Progenitor cell of endocrine pancreas (in vitro differentiated cells): Measurements from ENCODE around the gene TEDC1. TPM values are rescaled to one million over a fixed set of nuclear protein-coding genes. Genes with fewer than 3 reads are reported as not detected.

Source experiments
- DNase-seq: peaks from one replicate; pipeline ENCODE4 v3.0.0; 2021; ENCODE audit warnings: low spot score; ENCODE audit not compliant: unreplicated experiment
- H3K27ac Mint-ChIP-seq: 2 replicates; pipeline ENCODE4 v1.8.0; 2021; ENCODE audit warnings: mild to moderate bottlenecking, moderate library complexity, mixed read lengths
- H3K27me3 Mint-ChIP-seq: 2 replicates; pipeline ENCODE4 v1.8.0; 2021; ENCODE audit warnings: mixed read lengths
- H3K36me3 Mint-ChIP-seq: 2 replicates; pipeline ENCODE4 v1.8.0; 2022; ENCODE audit warnings: mixed read lengths; ENCODE audit not compliant: insufficient read depth
- H3K4me1 Mint-ChIP-seq: 2 replicates; pipeline ENCODE4 v1.8.0; 2021; ENCODE audit warnings: low read depth, mixed read lengths
- H3K4me3 Mint-ChIP-seq: 2 replicates; pipeline ENCODE4 v1.8.0; 2021; ENCODE audit warnings: low read depth, mild to moderate bottlenecking, moderate library complexity, mixed read lengths
- H3K9me3 Mint-ChIP-seq: 2 replicates; pipeline ENCODE4 v1.8.0; 2021; ENCODE audit warnings: low read depth, mixed read lengths
- total RNA-seq: library from RNA; stranded (reverse); gene quantifications from 2 replicates; pipeline ENCODE4 v1.2.1, GENCODE V29; 2021
- TF ChIP-seq, protein P1 (sequence below): fragments of 200-600 bp; sonication (generic); IDR thresholded peaks from one replicate; pipeline ENCODE4 v1.5.0; 2021; ENCODE audit warnings: antibody characterized with exemption, mild to moderate bottlenecking; ENCODE audit not compliant: unreplicated experiment

Gene TEDC1
- total RNA-seq, 1 donor from 2014 or later: 20.5 TPM

DNA sequence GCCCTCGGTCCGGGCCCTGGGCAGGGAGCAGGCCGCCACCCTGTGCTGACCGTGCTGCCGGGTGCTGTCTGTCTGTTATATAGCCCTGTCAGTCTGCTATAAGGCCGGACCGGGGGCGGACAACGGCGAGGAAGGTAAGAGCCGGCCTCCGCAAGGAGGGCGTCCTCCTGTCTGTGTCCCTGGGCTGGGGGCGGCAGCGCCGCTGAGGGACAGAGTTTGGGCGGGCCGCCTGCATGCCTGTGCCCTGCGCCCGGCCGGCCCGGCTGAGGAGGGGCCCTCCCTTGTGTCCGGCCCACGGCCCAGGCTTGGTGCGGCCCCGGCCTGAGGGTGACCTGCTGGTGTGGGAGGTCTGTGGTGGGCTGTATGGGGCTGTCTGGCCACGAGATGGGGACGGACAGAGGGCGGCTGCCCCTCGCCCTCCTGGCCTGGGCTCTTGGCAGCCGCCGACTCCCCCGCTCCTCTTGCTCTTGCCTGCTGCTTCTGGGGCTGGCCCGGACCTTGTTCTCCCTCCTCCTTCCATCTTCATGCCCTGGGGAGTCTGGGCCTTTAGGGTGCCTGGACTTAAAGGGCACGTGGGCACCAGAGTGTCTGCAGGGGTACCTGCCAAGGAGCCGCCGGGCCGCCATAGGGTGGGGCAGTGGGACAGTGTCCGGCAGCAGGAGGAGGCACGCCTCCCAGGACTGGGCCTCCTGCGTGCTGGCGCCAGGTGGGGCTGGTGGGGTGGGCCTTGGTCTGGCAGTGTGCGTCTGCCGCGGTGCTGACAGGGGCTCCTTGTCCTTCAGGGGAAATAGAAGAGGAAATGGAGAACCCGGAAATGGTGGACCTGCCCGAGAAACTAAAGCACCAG is 41.5 kb upstream of the TEDC1 start:
- Mint-ChIP-seq H3K9me3 (no peaks in the 10 kb centered on the region), H3K36me3 (peaks cover 9% of the 10 kb centered on the region)
- DNase-seq: no peak

DNA sequence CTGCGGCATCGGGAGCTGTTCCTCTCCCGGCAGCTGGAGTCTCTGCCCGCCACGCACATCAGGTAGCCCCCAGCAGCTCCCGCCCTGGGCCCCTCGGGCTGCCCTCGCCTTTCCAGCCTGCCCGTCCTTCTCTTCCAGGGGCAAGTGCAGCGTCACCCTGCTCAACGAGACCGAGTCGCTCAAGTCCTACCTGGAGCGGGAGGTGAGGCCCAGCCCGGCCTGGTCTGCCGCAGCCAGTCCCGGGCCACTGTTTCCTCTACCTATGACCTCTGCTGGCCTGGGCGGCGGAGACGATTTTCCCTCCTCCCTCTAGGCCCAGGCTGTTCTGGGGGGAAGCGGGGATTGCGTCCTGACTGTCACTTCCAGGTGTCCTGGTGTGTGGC is 40.9 kb upstream of the TEDC1 start:
- DNase-seq: no peak
- no peaks in the 10 kb centered on the region for H3K27me3 Mint-ChIP-seq
- no peaks in the 10 kb centered on the region for H3K4me1 Mint-ChIP-seq
- H3K9me3 Mint-ChIP-seq: no peaks in the 10 kb centered on the region
- H3K27ac Mint-ChIP-seq: no peak overlapping the region
- no peak overlapping the region for H3K4me3 Mint-ChIP-seq
- TF ChIP-seq, protein P1, sequence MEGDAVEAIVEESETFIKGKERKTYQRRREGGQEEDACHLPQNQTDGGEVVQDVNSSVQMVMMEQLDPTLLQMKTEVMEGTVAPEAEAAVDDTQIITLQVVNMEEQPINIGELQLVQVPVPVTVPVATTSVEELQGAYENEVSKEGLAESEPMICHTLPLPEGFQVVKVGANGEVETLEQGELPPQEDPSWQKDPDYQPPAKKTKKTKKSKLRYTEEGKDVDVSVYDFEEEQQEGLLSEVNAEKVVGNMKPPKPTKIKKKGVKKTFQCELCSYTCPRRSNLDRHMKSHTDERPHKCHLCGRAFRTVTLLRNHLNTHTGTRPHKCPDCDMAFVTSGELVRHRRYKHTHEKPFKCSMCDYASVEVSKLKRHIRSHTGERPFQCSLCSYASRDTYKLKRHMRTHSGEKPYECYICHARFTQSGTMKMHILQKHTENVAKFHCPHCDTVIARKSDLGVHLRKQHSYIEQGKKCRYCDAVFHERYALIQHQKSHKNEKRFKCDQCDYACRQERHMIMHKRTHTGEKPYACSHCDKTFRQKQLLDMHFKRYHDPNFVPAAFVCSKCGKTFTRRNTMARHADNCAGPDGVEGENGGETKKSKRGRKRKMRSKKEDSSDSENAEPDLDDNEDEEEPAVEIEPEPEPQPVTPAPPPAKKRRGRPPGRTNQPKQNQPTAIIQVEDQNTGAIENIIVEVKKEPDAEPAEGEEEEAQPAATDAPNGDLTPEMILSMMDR: no peak
- peaks cover 9% of the 10 kb centered on the region for H3K36me3 Mint-ChIP-seq

More for the DNA sequence above, 41.5 kb upstream of the TEDC1 start:
- no peak overlapping the region for H3K27ac Mint-ChIP-seq
- H3K4me1 Mint-ChIP-seq: no peaks in the 10 kb centered on the region
- TF ChIP-seq, protein P1: no peak
- H3K27me3 Mint-ChIP-seq: no peaks in the 10 kb centered on the region
- H3K4me3 Mint-ChIP-seq: no peak overlapping the region

DNA sequence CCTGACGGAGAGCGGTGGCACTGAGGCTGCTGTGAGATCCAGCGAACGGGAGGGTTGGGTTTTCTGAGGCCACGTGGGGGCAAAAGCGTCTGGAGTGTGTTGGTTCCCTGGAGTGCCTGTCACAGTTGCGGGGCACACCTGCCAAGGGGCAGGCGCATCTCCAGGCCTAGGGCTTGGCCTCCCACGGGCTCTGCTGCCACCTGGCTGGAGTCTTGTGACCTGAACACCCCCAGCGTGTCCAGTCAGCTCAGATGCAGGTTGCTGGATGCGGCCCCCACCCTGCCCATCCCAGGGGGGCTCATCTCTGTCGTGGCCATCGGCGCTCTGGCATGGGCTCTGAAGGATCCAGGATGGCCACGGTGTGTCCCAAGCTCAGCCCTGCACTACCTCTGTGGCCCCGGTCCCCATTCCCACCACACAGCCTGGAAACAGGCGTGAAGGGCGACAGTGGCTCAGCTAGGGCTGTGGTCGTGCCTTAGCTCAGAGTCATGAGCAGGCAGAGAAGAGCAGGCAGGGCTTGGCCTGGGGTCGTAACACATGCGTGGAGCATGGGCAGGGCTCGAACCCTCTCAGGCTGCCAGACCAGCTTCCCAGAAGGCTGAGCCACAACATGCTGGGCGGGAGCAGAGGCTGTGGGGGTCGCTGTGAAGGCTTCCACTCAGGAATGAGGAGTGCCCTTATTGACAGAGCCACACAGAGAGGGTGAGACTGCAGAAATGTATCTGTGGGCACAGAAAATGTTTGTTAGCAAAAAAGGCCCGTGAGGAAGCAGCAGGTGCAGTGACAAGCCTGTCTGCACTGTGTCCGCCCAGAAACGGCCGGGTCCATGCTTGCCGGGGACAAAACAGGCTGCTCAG is 40.0 kb upstream of the TEDC1 start:
- Mint-ChIP-seq H3K36me3 (peaks cover 12% of the 10 kb centered on the region), H3K4me3 (no peak overlapping the region), H3K27ac (no peak overlapping the region), H3K4me1 (no peaks in the 10 kb centered on the region), H3K9me3 (no peaks in the 10 kb centered on the region), H3K27me3 (no peaks in the 10 kb centered on the region)
- no peak for DNase-seq
- TF ChIP-seq, protein P1: no peak

DNA sequence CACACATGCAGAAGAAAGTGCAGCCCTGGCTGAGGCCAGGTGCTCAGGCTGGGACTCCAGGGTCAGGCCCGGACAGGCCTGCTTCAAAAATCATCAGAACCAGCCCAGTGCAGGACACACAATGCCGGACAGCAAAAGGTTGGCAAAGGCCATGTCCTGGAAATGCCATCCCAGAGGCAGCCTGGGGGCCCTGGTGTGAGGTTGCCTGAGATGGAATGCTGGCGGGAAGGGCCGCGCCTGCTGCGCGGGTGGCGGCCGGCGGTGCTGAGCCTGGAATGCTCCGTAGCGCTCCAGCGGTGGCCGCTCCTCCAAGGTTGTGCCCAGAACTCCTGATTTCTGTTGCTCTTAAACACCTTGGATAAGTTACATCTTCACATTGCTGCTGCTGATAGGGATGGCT is 38.1 kb upstream of the TEDC1 start:
- H3K9me3 Mint-ChIP-seq: no peaks in the 10 kb centered on the region
- peaks cover 12% of the 10 kb centered on the region for H3K36me3 Mint-ChIP-seq
- no peaks in the 10 kb centered on the region for H3K27me3 Mint-ChIP-seq
- H3K27ac Mint-ChIP-seq: no peak overlapping the region
- no peaks in the 10 kb centered on the region for H3K4me1 Mint-ChIP-seq
- no peak overlapping the region for H3K4me3 Mint-ChIP-seq
- TF ChIP-seq, protein P1: no peak
- no peak for DNase-seq

DNA sequence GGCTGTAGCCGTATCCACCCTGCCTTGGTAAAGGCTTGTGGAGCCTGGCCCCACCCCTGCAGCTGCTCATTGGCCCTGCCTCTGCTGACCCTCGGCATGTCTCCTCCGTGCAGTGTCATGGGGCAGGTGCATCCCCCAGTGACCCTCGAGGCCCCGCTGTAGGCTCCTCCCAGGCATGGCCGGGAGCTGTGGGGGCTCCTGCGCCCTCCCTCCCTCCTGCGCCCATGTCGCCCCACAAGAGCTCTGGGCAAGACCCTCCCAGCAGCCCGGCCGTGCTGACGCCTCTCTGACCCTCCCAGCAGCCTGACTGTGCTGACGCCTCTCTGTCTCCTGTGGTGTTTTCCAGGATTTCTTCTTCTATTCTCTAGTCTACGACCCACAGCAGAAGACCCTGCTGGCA is 37.2 kb upstream of the TEDC1 start:
- no peak for DNase-seq
- Mint-ChIP-seq H3K27me3 (no peaks in the 10 kb centered on the region), H3K9me3 (no peaks in the 10 kb centered on the region), H3K36me3 (peaks cover 12% of the 10 kb centered on the region), H3K27ac (no peak overlapping the region), H3K4me3 (no peak overlapping the region), H3K4me1 (no peaks in the 10 kb centered on the region)
- TF ChIP-seq, protein P1: no peak
